ENCODE measurements around the gene HS3ST6. TPM values are rescaled to one million over a fixed set of nuclear protein-coding genes. Genes with fewer than 3 reads are reported as not detected.
"Not testable (repeated sequence)": the region's sequence is repeated elsewhere in the genome, so short reads cannot be mapped to it uniquely, and the experiment has no call there.

HS3ST6 gene
- polyA plus RNA-seq, 1 experiment, result not detected

DNA sequence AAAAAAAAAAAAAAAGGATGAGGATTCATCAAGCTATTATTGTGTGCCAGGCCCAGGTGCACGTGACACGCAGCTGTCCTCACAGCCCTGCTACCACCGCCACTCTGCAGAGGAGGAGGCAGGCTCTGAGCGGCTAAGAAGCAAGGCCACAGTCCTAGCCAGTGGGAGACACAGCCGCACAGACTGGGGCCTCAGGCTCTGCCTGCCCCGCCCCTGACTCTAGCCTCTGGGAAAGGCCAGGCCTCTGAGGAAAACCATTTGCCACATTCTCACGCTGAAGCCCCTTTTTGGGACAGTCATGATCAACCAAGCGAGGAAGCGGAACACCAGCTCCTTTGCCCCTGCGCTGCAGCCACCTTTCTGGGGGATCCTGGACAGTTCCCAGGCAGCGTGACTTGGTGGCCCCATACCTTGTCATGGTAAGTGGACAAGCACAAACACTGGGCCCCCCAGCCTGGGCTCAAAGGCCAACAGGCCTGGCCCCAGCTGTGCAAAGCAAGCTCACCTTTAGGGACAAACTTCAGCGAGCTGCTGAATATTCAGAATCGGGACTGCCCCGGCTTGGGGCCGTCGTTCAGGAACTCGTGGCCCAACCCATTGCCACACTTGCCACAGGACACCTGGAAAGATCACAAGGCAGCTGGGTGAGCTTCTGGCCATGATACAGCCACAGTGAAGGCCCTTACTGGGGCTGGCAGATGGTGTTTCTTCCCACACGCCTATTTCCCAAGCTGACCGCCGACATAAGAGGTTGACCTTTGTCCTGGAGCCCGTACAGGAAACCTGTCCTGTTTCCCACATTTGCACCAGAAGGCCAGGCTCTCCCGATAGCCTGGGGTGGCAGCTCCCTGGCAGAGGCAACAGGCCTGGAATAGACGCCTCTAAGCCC lies 22.3 kb upstream of the HS3ST6 start:
- ChIA-PET CTCF (interaction anchor here (1.7 to 2.7 kb wide), 2 partner anchors 11 to 76 kb away, joined by 5 to 21 read pairs; no protein-coding TSS in a partner anchor), POLR2A (interaction anchor here (0.9 kb wide), 1 partner anchor 24 kb away, joined by 10 read pairs; the partner anchor contains the start of gene RPS2)
- no peak for DNase-seq (ENCODE audit: low read depth)
- Histone ChIP-seq H3K36me3 (ENCODE audit: control insufficient read depth, insufficient read depth, low read length) (peaks cover 19% of the 10 kb centered on the region), H3K4me3 (ENCODE audit: low read depth, low read length) (no peak overlapping the region), H3K27me3 (ENCODE audit: control insufficient read depth, insufficient read depth, low read length) (no peaks in the 10 kb centered on the region)
- TF ChIP-seq, protein P1, sequence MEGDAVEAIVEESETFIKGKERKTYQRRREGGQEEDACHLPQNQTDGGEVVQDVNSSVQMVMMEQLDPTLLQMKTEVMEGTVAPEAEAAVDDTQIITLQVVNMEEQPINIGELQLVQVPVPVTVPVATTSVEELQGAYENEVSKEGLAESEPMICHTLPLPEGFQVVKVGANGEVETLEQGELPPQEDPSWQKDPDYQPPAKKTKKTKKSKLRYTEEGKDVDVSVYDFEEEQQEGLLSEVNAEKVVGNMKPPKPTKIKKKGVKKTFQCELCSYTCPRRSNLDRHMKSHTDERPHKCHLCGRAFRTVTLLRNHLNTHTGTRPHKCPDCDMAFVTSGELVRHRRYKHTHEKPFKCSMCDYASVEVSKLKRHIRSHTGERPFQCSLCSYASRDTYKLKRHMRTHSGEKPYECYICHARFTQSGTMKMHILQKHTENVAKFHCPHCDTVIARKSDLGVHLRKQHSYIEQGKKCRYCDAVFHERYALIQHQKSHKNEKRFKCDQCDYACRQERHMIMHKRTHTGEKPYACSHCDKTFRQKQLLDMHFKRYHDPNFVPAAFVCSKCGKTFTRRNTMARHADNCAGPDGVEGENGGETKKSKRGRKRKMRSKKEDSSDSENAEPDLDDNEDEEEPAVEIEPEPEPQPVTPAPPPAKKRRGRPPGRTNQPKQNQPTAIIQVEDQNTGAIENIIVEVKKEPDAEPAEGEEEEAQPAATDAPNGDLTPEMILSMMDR (IDR thresholded peaks at IDR 0.05; ENCODE audit: insufficient read depth, low read depth, low read length), result no peak

DNA sequence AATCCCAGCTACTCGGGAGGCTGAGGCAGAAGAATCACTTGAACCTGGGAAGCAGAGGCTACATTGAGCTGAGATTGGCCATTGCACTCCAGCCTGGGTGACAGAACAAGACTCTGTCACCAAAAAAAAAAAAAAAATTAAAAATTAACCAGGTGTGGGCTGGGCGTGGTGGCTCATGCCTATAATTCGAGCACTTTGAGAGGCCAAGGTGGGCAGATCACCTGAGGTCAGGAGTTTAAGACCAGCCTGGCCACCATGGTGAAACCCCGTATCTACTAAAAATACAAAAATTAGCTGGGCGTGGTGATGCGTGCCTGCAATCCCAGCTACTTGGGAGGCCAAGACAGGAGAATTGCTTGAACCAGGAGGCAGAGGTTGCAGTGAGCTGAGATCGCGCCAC lies 21.6 kb upstream of the HS3ST6 start:
- CTCF ChIA-PET, result interaction anchor here (2.7 kb wide), 1 partner anchor 10 kb away, joined by 21 read pairs; no protein-coding TSS in a partner anchor
- H3K36me3 ChIP-seq (ENCODE audit: control insufficient read depth, insufficient read depth, low read length), result peaks cover 19% of the 10 kb centered on the region
- H3K4me3 ChIP-seq (ENCODE audit: low read depth, low read length); H3K27me3 ChIP-seq (ENCODE audit: control insufficient read depth, insufficient read depth, low read length); POLR2A ChIA-PET; DNase-seq (ENCODE audit: low read depth): not testable (repeated sequence)

DNA sequence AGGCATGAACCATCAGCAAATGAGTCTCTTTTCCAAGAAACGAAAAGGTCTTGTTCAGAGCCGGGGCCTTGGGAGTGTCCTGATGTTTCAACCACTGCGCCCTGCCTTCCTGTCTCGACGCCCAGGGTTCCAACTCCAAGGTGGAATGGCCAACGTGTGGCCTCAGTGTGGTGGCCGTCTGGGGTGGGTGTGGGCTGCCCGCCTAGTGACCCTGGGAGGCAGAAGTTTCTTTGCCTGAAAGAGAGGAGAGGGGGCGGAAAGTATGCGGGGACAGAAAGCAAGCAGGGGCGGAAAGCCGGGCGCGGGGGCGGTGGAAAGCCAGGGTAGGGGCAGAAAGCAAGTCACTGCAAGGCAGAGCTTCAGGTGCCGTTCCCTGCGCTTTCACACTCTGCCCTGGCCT lies 20.7 kb upstream of the HS3ST6 start:
- POLR2A ChIA-PET, result no interaction called here
- no peak overlapping the region for H3K4me3 ChIP-seq (ENCODE audit: low read depth, low read length)
- H3K27me3 ChIP-seq (ENCODE audit: control insufficient read depth, insufficient read depth, low read length), result no peaks in the 10 kb centered on the region
- peaks cover 19% of the 10 kb centered on the region for H3K36me3 ChIP-seq (ENCODE audit: control insufficient read depth, insufficient read depth, low read length)
- no peak for DNase-seq (ENCODE audit: low read depth)
- CTCF ChIA-PET, result no interaction called here
- TF ChIP-seq, protein P1 (IDR thresholded peaks at IDR 0.05; ENCODE audit: insufficient read depth, low read depth, low read length), result no peak

DNA sequence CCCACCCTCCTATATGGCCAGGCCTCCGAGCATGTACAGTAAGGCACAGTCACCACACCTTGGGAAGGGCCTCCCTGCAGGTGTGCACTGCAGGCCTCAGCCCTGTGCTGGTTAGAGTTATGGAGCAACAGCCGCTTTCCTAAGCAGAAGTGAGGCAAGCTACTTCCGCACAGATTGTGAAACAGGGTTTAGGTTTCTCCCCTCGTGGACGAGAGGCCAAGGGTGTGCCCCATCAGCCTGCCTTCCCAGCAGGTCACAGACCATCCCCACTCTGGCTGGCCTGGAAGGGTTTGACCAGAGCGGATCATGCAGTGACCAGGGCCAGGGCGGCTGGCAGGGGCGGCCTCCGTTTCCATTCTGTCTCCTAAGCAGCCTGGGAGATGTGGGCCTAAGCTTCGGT lies 20.1 kb upstream of the HS3ST6 start:
- CTCF ChIA-PET, result interaction anchor here (1.5 kb wide), 1 partner anchor 10 kb away, joined by 5 read pairs; no protein-coding TSS in a partner anchor
- H3K36me3 ChIP-seq (ENCODE audit: control insufficient read depth, insufficient read depth, low read length), result peaks cover 19% of the 10 kb centered on the region
- TF ChIP-seq, protein P1 (IDR thresholded peaks at IDR 0.05; ENCODE audit: insufficient read depth, low read depth, low read length), result no peak
- H3K4me3 ChIP-seq (ENCODE audit: low read depth, low read length), result no peak overlapping the region
- H3K27me3 ChIP-seq (ENCODE audit: control insufficient read depth, insufficient read depth, low read length), result no peaks in the 10 kb centered on the region
- POLR2A ChIA-PET, result no interaction called here
- no peak for DNase-seq (ENCODE audit: low read depth)

DNA sequence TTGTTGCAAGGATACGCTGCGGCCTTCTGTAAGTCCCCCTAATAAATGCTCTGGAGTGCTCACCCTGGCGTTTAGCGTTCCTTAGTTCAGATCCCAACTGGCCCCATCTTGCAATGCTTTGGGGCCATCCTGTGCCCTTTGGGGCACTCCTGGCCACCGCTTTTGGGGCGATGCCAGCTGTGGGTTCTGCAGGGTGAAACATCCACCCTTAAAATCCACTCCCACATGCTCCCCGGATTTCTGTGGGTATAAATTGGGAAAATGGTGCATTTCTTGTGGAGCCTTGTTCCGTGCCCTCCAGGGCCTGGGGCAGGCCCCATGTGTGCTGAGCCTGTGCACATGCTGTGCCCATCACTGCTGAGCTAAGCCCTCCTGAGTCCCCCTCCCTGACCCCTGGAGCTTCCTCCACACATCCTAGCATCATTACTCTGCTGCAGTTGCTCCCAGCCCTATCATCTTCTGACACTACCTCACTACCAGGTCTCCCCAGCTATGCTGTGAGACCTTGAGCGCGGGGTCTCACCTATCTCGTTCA lies 18.8 kb upstream of the HS3ST6 start:
- POLR2A ChIA-PET, result no interaction called here
- CTCF ChIA-PET, result interaction anchor here (1.5 kb wide), 1 partner anchor 9 kb away, joined by 5 read pairs; no protein-coding TSS in a partner anchor
- DNase-seq (ENCODE audit: low read depth), result no peak
- Histone ChIP-seq H3K27me3 (ENCODE audit: control insufficient read depth, insufficient read depth, low read length) (no peaks in the 10 kb centered on the region), H3K36me3 (ENCODE audit: control insufficient read depth, insufficient read depth, low read length) (peaks cover 19% of the 10 kb centered on the region), H3K4me3 (ENCODE audit: low read depth, low read length) (no peak overlapping the region)
- TF ChIP-seq, protein P1 (IDR thresholded peaks at IDR 0.05; ENCODE audit: insufficient read depth, low read depth, low read length), result no peak

Data from BJ (cell line).